ENCODE results near the gene CTAG2. TPM values are rescaled to one million over a fixed set of nuclear protein-coding genes. Genes with fewer than 3 reads are reported as not detected.

The CTAG2 gene
- total RNA-seq, 1 donor from 2014 or later, result not detected

DNA sequence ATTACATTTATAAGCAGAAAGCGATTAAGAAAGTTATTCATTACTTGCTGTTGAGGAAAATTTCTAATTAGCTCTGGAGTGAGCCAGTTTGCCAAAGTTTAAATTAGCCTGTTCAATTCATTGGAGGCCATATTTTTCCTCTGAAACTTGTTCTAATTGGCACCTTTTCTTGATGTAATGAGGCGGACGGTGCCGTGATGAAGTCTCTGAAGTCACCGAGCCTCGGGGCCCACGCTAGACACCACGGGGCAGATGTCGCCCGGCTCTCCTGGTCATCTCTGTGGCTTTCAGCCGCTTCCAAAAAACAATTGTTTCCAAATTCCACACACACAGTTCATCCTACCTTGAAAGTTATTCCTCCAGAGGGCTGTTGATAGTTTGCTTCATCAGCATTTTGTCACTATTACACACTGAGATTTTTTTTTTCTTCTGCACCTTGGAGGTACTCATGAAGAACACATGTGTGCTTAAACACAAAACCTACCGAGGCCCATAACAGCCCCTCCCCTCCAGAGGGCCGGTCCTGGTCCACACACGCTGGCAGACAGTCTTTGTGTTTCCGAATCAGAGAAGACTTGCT lies 3.9 kb upstream of the CTAG2 start:
- H3K9me3 Mint-ChIP-seq (ENCODE audit: unreplicated experiment), result peaks cover 3% of the 10 kb centered on the region
- DNase-seq, result no peak
- TF ChIP-seq, protein P1, sequence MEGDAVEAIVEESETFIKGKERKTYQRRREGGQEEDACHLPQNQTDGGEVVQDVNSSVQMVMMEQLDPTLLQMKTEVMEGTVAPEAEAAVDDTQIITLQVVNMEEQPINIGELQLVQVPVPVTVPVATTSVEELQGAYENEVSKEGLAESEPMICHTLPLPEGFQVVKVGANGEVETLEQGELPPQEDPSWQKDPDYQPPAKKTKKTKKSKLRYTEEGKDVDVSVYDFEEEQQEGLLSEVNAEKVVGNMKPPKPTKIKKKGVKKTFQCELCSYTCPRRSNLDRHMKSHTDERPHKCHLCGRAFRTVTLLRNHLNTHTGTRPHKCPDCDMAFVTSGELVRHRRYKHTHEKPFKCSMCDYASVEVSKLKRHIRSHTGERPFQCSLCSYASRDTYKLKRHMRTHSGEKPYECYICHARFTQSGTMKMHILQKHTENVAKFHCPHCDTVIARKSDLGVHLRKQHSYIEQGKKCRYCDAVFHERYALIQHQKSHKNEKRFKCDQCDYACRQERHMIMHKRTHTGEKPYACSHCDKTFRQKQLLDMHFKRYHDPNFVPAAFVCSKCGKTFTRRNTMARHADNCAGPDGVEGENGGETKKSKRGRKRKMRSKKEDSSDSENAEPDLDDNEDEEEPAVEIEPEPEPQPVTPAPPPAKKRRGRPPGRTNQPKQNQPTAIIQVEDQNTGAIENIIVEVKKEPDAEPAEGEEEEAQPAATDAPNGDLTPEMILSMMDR (IDR thresholded peaks at IDR 0.05; ENCODE audit: partially characterized antibody, unreplicated experiment), result no peak
- H3K27ac Mint-ChIP-seq (ENCODE audit: unreplicated experiment), result no peak overlapping the region
- H3K36me3 Mint-ChIP-seq (ENCODE audit: unreplicated experiment), result peaks cover 5% of the 10 kb centered on the region
- peaks cover 2% of the 10 kb centered on the region for H3K27me3 Mint-ChIP-seq (ENCODE audit: unreplicated experiment)
- no peaks in the 10 kb centered on the region for H3K4me1 Mint-ChIP-seq (ENCODE audit: low read depth, unreplicated experiment)
- H3K4me3 Mint-ChIP-seq (ENCODE audit: unreplicated experiment), result no peak overlapping the region

DNA sequence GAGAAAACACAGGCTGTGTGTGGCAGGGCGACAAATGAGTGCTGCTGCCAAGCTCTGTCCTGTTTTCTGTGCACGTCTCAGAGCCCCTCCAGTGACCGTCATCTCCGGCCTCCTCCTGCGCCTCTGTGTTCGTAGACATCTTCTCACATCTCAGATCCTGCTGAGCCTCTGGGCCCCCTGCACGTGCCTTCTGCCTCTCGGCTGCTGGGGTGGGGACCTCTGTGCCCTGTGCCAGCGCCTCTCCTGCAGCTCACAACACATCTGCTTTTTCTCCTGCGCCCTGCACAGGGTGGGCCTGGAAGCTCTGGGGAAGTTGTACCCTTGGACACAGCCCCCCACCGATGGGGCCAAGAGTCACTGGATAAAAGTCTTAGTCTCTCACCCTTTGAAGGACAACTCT lies 2.4 kb upstream of the CTAG2 start:
- H3K27me3 Mint-ChIP-seq (ENCODE audit: unreplicated experiment), result no peaks in the 10 kb centered on the region
- H3K9me3 Mint-ChIP-seq (ENCODE audit: unreplicated experiment), result no peaks in the 10 kb centered on the region
- H3K4me1 Mint-ChIP-seq (ENCODE audit: low read depth, unreplicated experiment), result no peaks in the 10 kb centered on the region
- H3K36me3 Mint-ChIP-seq (ENCODE audit: unreplicated experiment), result peaks cover 5% of the 10 kb centered on the region
- H3K27ac Mint-ChIP-seq (ENCODE audit: unreplicated experiment), result no peak overlapping the region
- H3K4me3 Mint-ChIP-seq (ENCODE audit: unreplicated experiment), result no peak overlapping the region
- DNase-seq, result no peak
- TF ChIP-seq, protein P1 (IDR thresholded peaks at IDR 0.05; ENCODE audit: partially characterized antibody, unreplicated experiment), result no peak

DNA sequence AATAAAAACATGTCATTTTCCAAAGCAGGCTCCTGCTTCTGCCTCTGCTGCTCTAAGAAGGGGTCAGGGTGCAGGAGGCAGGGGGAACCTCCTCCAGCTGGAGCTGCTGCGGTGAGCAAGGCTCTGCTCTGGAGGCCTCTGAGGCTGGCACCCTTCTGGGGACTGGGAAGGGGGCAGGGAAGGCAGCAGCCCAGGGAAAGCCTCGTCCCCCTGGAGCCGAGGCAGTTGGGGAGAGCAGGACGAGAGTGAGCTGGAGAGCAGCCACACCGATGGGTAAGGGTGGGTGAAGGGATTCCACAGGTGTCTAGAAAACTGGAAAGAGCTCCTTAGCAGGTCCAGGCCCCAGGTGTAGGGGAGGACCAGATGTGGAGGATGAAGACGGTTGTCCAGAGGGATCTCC lies 2.0 kb upstream of the CTAG2 start:
- DNase-seq, result no peak
- TF ChIP-seq, protein P1 (IDR thresholded peaks at IDR 0.05; ENCODE audit: partially characterized antibody, unreplicated experiment), result no peak
- no peaks in the 10 kb centered on the region for H3K4me1 Mint-ChIP-seq (ENCODE audit: low read depth, unreplicated experiment)
- H3K27me3 Mint-ChIP-seq (ENCODE audit: unreplicated experiment), result no peaks in the 10 kb centered on the region
- H3K9me3 Mint-ChIP-seq (ENCODE audit: unreplicated experiment), result no peaks in the 10 kb centered on the region
- H3K36me3 Mint-ChIP-seq (ENCODE audit: unreplicated experiment), result peaks cover 5% of the 10 kb centered on the region
- H3K4me3 Mint-ChIP-seq (ENCODE audit: unreplicated experiment), result no peak overlapping the region
- no peak overlapping the region for H3K27ac Mint-ChIP-seq (ENCODE audit: unreplicated experiment)

DNA sequence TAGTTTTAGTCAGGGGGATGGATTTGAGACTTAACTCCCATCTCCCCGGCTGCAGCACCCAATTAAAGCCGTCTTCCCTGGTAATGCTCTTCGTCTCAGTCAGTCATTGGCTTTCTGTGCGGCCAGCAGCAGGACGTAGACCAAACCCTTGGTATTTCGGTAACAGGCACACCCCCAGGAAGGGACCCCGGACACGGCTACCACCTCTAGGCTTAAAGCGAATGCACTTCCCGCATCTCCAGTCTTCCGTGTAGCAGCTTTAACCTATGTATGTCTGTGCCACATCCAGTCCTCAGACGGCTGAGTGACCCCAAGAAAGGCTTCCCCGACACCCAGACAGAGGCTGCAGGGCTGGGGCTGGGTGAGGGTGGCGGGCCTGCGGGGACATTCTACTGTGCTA lies 1.5 kb upstream of the CTAG2 start:
- H3K36me3 Mint-ChIP-seq (ENCODE audit: unreplicated experiment), result peaks cover 5% of the 10 kb centered on the region
- no peak overlapping the region for H3K27ac Mint-ChIP-seq (ENCODE audit: unreplicated experiment)
- H3K27me3 Mint-ChIP-seq (ENCODE audit: unreplicated experiment), result no peaks in the 10 kb centered on the region
- no peak overlapping the region for H3K4me3 Mint-ChIP-seq (ENCODE audit: unreplicated experiment)
- no peak for DNase-seq
- TF ChIP-seq, protein P1 (IDR thresholded peaks at IDR 0.05; ENCODE audit: partially characterized antibody, unreplicated experiment), result no peak
- no peaks in the 10 kb centered on the region for H3K9me3 Mint-ChIP-seq (ENCODE audit: unreplicated experiment)
- no peaks in the 10 kb centered on the region for H3K4me1 Mint-ChIP-seq (ENCODE audit: low read depth, unreplicated experiment)

DNA sequence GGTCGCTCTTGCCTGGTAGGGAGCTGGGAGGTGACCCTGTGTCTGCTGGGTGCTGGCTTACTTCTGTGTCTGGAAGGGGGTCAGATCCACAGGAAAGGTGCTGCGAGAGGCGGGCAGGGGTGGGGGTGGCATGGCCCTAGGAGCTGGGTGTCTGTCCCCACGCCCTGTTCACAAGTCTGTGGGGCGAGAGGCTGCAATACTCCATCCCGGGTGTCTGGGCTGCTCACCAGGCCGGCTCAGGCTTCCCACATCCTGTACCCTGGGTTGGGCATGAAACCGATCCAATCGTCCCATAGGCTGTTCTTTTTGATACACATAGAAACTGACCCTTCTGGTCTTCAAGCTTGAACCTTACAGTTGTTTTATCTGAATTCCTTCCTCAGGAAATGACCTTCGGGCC lies 993 bp upstream of the CTAG2 start:
- TF ChIP-seq, protein P1 (IDR thresholded peaks at IDR 0.05; ENCODE audit: partially characterized antibody, unreplicated experiment), result no peak
- H3K36me3 Mint-ChIP-seq (ENCODE audit: unreplicated experiment), result peaks cover 5% of the 10 kb centered on the region
- no peaks in the 10 kb centered on the region for H3K9me3 Mint-ChIP-seq (ENCODE audit: unreplicated experiment)
- H3K27me3 Mint-ChIP-seq (ENCODE audit: unreplicated experiment), result no peaks in the 10 kb centered on the region
- no peaks in the 10 kb centered on the region for H3K4me1 Mint-ChIP-seq (ENCODE audit: low read depth, unreplicated experiment)
- no peak overlapping the region for H3K4me3 Mint-ChIP-seq (ENCODE audit: unreplicated experiment)
- no peak for DNase-seq
- H3K27ac Mint-ChIP-seq (ENCODE audit: unreplicated experiment), result no peak overlapping the region
